ENCODE data around the gene ABTB1. TPM values are rescaled to one million over a fixed set of nuclear protein-coding genes. Genes with fewer than 3 reads are reported as not detected.

ABTB1 gene
- 10.3 to 19.1 TPM (median 14.1 TPM) in 5 replicates for total RNA-seq (2022; extraction: Qiagen RNA extraction; ENCODE audit: low read depth)

DNA sequence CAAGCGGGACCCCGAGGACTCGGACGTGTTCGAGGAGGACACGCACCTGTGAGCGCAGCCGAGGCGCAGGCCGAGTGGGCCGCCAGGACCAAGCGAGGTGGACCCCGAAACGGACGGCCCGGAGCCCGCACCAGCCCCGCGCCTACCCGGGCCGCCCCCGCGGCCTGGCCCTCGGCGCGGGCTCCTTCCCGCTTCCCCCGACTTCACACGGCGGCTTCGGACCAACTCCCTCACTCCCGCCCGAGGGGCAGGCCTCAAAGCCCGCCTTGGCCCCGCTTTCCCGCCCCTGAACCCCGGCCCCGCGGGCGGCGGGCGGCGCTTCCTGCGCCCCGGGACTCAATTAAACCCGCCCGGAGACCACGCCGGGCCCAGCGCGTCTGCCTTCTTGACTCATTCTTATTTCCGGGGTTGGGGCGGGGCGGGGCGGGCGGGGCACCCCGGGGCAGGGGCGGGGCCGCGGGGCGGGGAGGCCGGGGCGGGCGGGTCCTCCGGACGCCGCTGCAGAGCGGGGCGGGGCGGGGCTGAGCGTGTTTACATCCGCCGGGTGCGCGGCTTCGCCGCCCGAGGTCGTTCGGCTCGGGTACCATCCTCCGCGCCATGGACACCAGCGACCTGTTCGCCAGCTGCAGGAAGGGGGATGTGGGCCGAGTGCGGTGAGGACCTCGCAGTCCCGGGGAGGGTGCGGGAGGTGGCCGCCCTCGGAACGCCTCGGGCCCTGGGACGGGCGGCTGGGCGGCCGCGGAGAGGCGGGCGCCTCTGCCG, at the start of gene ABTB1:
Gene ABTB1, plus strand, starts transcription at position 524 of the 762 bp plus-strand sequence. Its CDS starts 74 bp downstream, at position 598.

DNA sequence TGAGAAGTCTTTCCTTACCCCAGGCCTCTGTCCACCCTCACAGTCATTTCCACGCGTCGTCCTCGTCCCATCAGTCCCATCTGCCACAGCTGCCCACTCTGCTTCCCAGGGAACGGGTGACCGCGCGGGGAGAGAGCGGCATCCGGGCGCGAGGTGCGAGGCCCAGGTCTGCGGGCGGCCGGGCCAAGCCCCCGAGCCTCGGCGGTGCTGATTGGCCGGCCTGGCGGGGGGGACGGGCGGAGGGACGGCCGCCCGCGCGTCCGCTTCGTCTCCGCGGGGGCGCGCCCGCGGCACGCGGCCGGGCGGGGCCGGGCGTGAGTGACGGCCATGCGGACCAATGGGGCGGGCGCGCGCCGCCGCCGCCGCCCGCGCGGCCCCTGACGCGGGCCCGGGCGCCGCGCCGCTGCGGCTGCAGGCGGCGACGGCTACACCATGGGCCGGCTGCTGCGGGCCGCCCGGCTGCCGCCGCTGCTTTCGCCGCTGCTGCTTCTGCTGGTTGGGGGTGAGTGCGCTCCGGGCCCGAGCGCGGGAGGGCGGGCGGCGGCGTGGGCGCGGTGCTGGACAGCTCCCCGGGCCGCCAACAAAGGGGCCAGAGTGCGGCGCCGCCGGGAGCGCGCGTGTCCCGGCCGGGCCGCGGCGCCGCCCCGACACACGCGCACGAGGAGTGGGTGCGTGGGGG, 43.8 kb upstream of the ABTB1 start, which contains the start of gene PODXL2:
Gene PODXL2, plus strand, starts transcription at position 398 of the 679 bp plus-strand sequence. Its CDS starts 35 bp downstream, at position 433.

Other genes with a start within 250 kb of the ABTB1 start
- 36.0 to 52.8 TPM (median 46.9 TPM) in 5 replicates for gene TPRA1, start 82.2 kb upstream of the ABTB1 start, total RNA-seq (2022; extraction: Qiagen RNA extraction; ENCODE audit: low read depth)
- 53.4 to 60.8 TPM (median 59.5 TPM) in 5 replicates for gene MCM2, start 74.5 kb upstream of the ABTB1 start, total RNA-seq (2022; extraction: Qiagen RNA extraction; ENCODE audit: low read depth)
- gene PODXL2, start 43.8 kb upstream of the ABTB1 start, total RNA-seq (2022; extraction: Qiagen RNA extraction; ENCODE audit: low read depth), result 7.8 to 10.7 TPM (median 10.3 TPM) in 5 replicates
- gene MGLL, start 149.6 kb downstream of the ABTB1 start, total RNA-seq (2022; extraction: Qiagen RNA extraction; ENCODE audit: low read depth), result 57.4 to 76.7 TPM (median 58.5 TPM) in 5 replicates
- not detected in 5 replicates for gene KBTBD12, start 242.3 kb downstream of the ABTB1 start, total RNA-seq (2022; extraction: Qiagen RNA extraction; ENCODE audit: low read depth)

All from A549 treated with RU486 at 1 μM for 4 hours (cell line).